ENCODE results near the gene RASAL3. TPM values are rescaled to one million over a fixed set of nuclear protein-coding genes. Genes with fewer than 3 reads are reported as not detected.

RASAL3 gene
- total RNA-seq, 1 donor from 2014 or later = 89.3 TPM

GRCh38 chr19:15444505-15445226 is 19.7 kb downstream of the RASAL3 start:
- H3K4me1 Mint-ChIP-seq = peaks cover 10% of the 10 kb centered on the region

GRCh38 chr19:15443838-15444237 is 20.5 kb downstream of the RASAL3 start:
- CTCF ChIA-PET = no interaction called here
- intact Hi-C loops (cut with micrococcal nuclease) = no loop called here
- Mint-ChIP-seq H3K36me3 (ENCODE audit: low read depth) (no peaks in the 10 kb centered on the region), H3K9me3 (no peaks in the 10 kb centered on the region), H3K4me3 (no peak overlapping the region), H3K4me1 (peaks cover 8% of the 10 kb centered on the region), H3K27me3 (no peaks in the 10 kb centered on the region), H3K27ac (no peak overlapping the region)
- no peak for ATAC-seq (ENCODE audit: low read depth)
- DNase-seq = no peak
- POLR2A ChIA-PET = no interaction called here
- no peak for TF ChIP-seq CTCF (IDR thresholded peaks at IDR 0.05)

More at GRCh38 chr19:15444505-15445226, 19.7 kb downstream of the RASAL3 start:
- intact Hi-C loops (cut with micrococcal nuclease) = no loop called here
- Mint-ChIP-seq H3K27me3 (no peaks in the 10 kb centered on the region), H3K9me3 (no peaks in the 10 kb centered on the region), H3K36me3 (ENCODE audit: low read depth) (no peaks in the 10 kb centered on the region), H3K4me3 (no peak overlapping the region), H3K27ac (no peak overlapping the region)
- POLR2A ChIA-PET = no interaction called here
- no peak for TF ChIP-seq CTCF (IDR thresholded peaks at IDR 0.05)
- CTCF ChIA-PET = no interaction called here
- ATAC-seq (ENCODE audit: low read depth) (no peak), DNase-seq (no peak)

- ChIA-PET POLR2A (no interaction called here), CTCF (no interaction called here)
- peaks cover 3% of the 10 kb centered on the region for H3K4me1 Mint-ChIP-seq
- intact Hi-C loops (cut with micrococcal nuclease) = no loop called here
- no peaks in the 10 kb centered on the region for H3K27me3 Mint-ChIP-seq
- no peaks in the 10 kb centered on the region for H3K9me3 Mint-ChIP-seq
- TF ChIP-seq CTCF (IDR thresholded peaks at IDR 0.05) = no peak
- no peak for DNase-seq
- ATAC-seq (ENCODE audit: low read depth) = no peak
- H3K4me3 Mint-ChIP-seq = no peak overlapping the region
- no peaks in the 10 kb centered on the region for H3K36me3 Mint-ChIP-seq (ENCODE audit: low read depth)
- no peak overlapping the region for H3K27ac Mint-ChIP-seq
Measured at GRCh38 chr19:15443325-15443724, 21.0 kb downstream of the RASAL3 start.

GRCh38 chr19:15442142-15442920 is 22.0 kb downstream of the RASAL3 start:
- no peak for TF ChIP-seq CTCF (IDR thresholded peaks at IDR 0.05)
- POLR2A ChIA-PET = interaction anchor here (1.2 kb wide), 1 partner anchor 24 kb away, joined by 3 read pairs; the partner anchor contains the start of gene AKAP8L
- no peak for ATAC-seq (ENCODE audit: low read depth)
- intact Hi-C loops (cut with micrococcal nuclease) = no loop called here
- Mint-ChIP-seq H3K4me1 (no peaks in the 10 kb centered on the region), H3K27me3 (no peaks in the 10 kb centered on the region), H3K36me3 (ENCODE audit: low read depth) (no peaks in the 10 kb centered on the region), H3K27ac (no peak overlapping the region), H3K9me3 (no peaks in the 10 kb centered on the region), H3K4me3 (no peak overlapping the region)
- CTCF ChIA-PET = no interaction called here
- no peak for DNase-seq

- no peak for TF ChIP-seq CTCF (IDR thresholded peaks at IDR 0.05)
- H3K9me3 Mint-ChIP-seq = no peaks in the 10 kb centered on the region
- CTCF ChIA-PET = no interaction called here
- H3K27me3 Mint-ChIP-seq = no peaks in the 10 kb centered on the region
- POLR2A ChIA-PET = no interaction called here
- H3K36me3 Mint-ChIP-seq (ENCODE audit: low read depth) = no peaks in the 10 kb centered on the region
- ATAC-seq (ENCODE audit: low read depth) (no peak), DNase-seq (no peak)
- no peaks in the 10 kb centered on the region for H3K4me1 Mint-ChIP-seq
- no peak overlapping the region for H3K4me3 Mint-ChIP-seq
- intact Hi-C loops (cut with micrococcal nuclease) = no loop called here
- no peak overlapping the region for H3K27ac Mint-ChIP-seq
Measured at GRCh38 chr19:15441317-15441716, 23.0 kb downstream of the RASAL3 start.

Data from activated B cell treated with CpG ODN at 0.5 μM for 24 hours (primary cell).